Measurements from ENCODE around the gene NDUFC2.
"Not testable (repeated sequence)": the region's sequence is repeated elsewhere in the genome, so short reads cannot be mapped to it uniquely, and the experiment has no call there.

The NDUFC2 gene

GRCh38 chr11:78082146-78082545, 2.5 kb upstream of the NDUFC2 start:
- no peak for TF ChIP-seq CTCF (IDR thresholded peaks at IDR 0.05; ENCODE audit: insufficient read depth, low read length, poor library complexity, severe bottlenecking)
- Histone ChIP-seq H3K4me3 (replicated peaks; ENCODE audit: low read depth, low read length) (no peak overlapping the region), H3K27me3 (replicated peaks; ENCODE audit: control insufficient read depth, insufficient read depth, low read length) (no peaks in the 10 kb centered on the region), H3K36me3 (ENCODE audit: control insufficient read depth, insufficient read depth, low read length) (no peaks in the 10 kb centered on the region)
- no peak for DNase-seq (ENCODE audit: extremely low read depth, insufficient read length)

- H3K4me3 ChIP-seq (replicated peaks; ENCODE audit: low read depth, low read length), result no peak overlapping the region
- TF ChIP-seq CTCF (IDR thresholded peaks at IDR 0.05; ENCODE audit: insufficient read depth, low read length, poor library complexity, severe bottlenecking), result no peak
- no peak for DNase-seq (ENCODE audit: extremely low read depth, insufficient read length)
- no peaks in the 10 kb centered on the region for H3K27me3 ChIP-seq (replicated peaks; ENCODE audit: control insufficient read depth, insufficient read depth, low read length)
- no peaks in the 10 kb centered on the region for H3K36me3 ChIP-seq (ENCODE audit: control insufficient read depth, insufficient read depth, low read length)
Observed at GRCh38 chr11:78081583-78081982, 1.9 kb upstream of the NDUFC2 start.

GRCh38 chr11:78080818-78081495, 1.3 kb upstream of the NDUFC2 start:
- Histone ChIP-seq H3K36me3 (ENCODE audit: control insufficient read depth, insufficient read depth, low read length) (no peaks in the 10 kb centered on the region), H3K4me3 (replicated peaks; ENCODE audit: low read depth, low read length) (no peak overlapping the region), H3K27me3 (replicated peaks; ENCODE audit: control insufficient read depth, insufficient read depth, low read length) (no peaks in the 10 kb centered on the region)
- no peak for TF ChIP-seq CTCF (IDR thresholded peaks at IDR 0.05; ENCODE audit: insufficient read depth, low read length, poor library complexity, severe bottlenecking)
- DNase-seq (ENCODE audit: extremely low read depth, insufficient read length), result no peak

DNA sequence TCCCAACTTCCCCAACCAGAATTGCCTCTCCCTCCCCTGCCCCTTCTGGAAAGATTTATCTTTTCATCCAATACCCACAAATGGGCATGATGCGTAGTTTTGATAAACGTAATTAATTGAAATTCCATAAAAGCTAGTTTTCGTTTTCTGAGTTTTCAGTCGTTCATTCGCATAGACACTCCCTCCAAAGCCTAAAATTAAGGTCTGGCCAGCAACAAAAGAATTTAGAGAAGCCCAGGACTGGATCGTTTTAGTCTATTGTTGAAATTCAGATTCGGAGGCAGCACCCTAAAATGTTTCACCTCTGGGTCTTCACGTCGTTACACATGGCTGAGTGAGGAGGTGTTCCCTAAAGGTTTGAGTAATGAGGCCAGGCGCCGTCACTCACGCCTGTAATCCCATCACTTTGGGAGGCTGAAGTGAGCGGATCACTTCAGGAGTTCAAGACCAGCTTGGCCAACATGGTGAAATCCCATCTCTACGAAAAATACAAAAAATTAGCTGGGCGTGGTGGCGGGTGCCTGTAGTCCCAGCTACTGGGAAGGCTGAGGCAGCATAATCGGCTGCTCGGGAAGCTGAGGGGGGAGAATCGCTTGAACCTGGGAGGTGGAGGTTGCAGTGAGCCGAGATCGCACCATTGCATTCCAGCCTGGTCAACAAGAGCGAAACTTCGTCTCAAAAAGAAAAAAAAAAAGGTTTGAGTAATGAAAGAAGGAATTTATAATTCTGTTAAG, 589 bp upstream of the NDUFC2 start:
- no peak for TF ChIP-seq CTCF (IDR thresholded peaks at IDR 0.05; ENCODE audit: insufficient read depth, low read length, poor library complexity, severe bottlenecking)
- Histone ChIP-seq H3K27me3 (replicated peaks; ENCODE audit: control insufficient read depth, insufficient read depth, low read length) (no peaks in the 10 kb centered on the region), H3K36me3 (ENCODE audit: control insufficient read depth, insufficient read depth, low read length) (no peaks in the 10 kb centered on the region), H3K4me3 (replicated peaks; ENCODE audit: low read depth, low read length) (peak overlapping the region; percentile 90)
- DNase-seq (ENCODE audit: extremely low read depth, insufficient read length), result no peak

DNA sequence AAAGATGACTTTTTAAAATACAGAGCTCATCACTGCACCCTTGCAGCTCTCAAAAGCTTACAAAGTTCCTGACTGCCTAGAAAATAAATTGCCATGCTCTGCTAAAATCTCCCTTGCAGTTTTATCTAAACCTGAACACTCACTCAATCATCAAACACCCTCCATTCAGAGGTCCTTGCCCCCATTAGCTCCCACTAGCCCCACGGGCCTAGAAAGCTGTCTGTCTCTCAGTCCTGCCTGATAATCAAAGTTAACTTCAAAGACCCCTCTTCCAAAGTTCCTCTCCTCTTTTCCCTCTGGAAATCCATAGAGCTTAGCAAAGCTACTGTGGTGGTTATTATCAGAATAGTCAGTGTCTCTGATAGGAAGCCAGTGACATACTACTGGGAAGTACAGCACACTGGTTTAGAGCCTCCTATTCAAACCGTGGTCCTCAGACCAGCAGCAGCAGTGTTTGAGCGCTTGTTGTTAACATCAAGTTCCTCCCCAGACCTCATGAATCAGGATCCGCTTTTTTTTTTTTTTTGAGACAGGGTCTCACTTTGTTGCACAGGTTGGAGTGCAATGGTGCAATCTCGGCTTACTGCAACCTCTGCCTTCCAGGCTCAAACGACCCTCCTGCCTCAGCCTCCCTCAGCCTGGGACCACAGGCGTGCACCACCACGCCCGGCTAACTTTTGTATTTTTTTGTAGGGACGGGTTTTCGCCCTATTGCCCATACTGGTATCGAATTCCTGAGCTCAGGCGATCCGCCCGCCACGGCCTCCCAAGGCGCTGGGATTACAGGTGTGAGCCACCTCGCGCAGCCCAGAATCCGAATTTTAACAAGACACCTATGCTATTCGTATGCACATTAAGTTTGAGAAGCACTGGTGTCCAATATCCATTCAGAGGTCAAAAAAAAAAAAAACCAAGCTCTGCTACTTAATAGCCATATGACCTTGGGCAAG, 1.2 kb downstream of the NDUFC2 start:
- peaks cover 2% of the 10 kb centered on the region; the same call in 1 of the 2 replicates for H3K36me3 ChIP-seq (ENCODE audit: control insufficient read depth, insufficient read depth, low read length)
- peak overlapping the region; percentile 90 for H3K4me3 ChIP-seq (replicated peaks; ENCODE audit: low read depth, low read length)
- H3K27me3 ChIP-seq (replicated peaks; ENCODE audit: control insufficient read depth, insufficient read depth, low read length), result no peaks in the 10 kb centered on the region
- DNase-seq (ENCODE audit: extremely low read depth, insufficient read length), result no peak
- no peak for TF ChIP-seq CTCF (IDR thresholded peaks at IDR 0.05; ENCODE audit: insufficient read depth, low read length, poor library complexity, severe bottlenecking)

- H3K27me3 ChIP-seq (replicated peaks; ENCODE audit: control insufficient read depth, insufficient read depth, low read length); H3K4me3 ChIP-seq (replicated peaks; ENCODE audit: low read depth, low read length); DNase-seq (ENCODE audit: extremely low read depth, insufficient read length); H3K36me3 ChIP-seq (ENCODE audit: control insufficient read depth, insufficient read depth, low read length): not testable (repeated sequence)
Observed at GRCh38 chr11:78077592-78077991, 2.1 kb downstream of the NDUFC2 start.

All from GM06990 (cell line).